ENCODE measurements around the gene CNKSR1.

DNA sequence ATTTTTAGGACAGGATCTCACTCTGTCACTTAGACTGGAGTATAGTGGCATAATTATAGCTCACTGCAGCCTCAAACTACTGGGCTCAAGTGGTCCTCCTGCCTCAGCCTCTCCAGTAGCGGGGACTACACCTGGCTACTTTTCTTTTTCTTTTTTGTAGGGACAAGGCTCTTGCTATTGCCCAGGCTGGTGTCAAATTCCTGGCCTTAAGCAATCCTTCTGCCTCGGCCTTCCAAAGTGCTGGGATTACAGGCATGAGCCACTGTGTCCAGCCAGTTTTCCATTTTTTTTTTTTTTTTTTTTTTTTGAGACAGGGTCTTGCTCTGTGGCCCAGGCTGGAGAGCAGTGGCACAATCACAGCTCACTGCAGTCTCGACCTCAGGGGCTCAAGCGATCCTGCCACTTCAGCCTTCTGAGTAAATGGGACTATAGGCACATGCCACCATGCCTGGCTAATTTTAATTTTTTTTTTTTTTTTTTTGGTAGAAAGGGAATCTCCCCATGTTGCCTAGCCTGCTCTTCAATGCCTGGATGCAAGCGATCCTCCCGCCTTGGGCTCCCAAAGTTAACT lies 36.1 kb downstream of the CNKSR1 start:
- TF ChIP-seq, protein P1, sequence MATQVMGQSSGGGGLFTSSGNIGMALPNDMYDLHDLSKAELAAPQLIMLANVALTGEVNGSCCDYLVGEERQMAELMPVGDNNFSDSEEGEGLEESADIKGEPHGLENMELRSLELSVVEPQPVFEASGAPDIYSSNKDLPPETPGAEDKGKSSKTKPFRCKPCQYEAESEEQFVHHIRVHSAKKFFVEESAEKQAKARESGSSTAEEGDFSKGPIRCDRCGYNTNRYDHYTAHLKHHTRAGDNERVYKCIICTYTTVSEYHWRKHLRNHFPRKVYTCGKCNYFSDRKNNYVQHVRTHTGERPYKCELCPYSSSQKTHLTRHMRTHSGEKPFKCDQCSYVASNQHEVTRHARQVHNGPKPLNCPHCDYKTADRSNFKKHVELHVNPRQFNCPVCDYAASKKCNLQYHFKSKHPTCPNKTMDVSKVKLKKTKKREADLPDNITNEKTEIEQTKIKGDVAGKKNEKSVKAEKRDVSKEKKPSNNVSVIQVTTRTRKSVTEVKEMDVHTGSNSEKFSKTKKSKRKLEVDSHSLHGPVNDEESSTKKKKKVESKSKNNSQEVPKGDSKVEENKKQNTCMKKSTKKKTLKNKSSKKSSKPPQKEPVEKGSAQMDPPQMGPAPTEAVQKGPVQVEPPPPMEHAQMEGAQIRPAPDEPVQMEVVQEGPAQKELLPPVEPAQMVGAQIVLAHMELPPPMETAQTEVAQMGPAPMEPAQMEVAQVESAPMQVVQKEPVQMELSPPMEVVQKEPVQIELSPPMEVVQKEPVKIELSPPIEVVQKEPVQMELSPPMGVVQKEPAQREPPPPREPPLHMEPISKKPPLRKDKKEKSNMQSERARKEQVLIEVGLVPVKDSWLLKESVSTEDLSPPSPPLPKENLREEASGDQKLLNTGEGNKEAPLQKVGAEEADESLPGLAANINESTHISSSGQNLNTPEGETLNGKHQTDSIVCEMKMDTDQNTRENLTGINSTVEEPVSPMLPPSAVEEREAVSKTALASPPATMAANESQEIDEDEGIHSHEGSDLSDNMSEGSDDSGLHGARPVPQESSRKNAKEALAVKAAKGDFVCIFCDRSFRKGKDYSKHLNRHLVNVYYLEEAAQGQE (IDR thresholded peaks at IDR 0.05; ENCODE audit: low read depth), result no peak
- TF ChIP-seq CEBPB (IDR thresholded peaks at IDR 0.05) (no peak), MAX (IDR thresholded peaks at IDR 0.05) (no peak), RAD21 (IDR thresholded peaks at IDR 0.05; ENCODE audit: low read depth) (no peak), FOXM1 (IDR thresholded peaks at IDR 0.05; ENCODE audit: borderline replicate concordance, low read depth) (no peak), YY1 (IDR thresholded peaks at IDR 0.05; ENCODE audit: low read depth) (no peak), CREB1 (IDR thresholded peaks at IDR 0.05; ENCODE audit: low read depth) (no peak)

All from Ishikawa (cell line).